HUES64 (cell line): ENCODE results near the gene IGF1R.

Source experiments
- H3K27ac ChIP-seq: 2 replicates; pipeline ENCODE4 v1.7.0; 2013; ENCODE audit warnings: low read depth, low read length, inconsistent platforms
- H3K27me3 ChIP-seq: 2 replicates; pipeline ENCODE4 v1.6.1; 2013; ENCODE audit warnings: mild to moderate bottlenecking, low read length; ENCODE audit not compliant: insufficient read depth
- H3K36me3 ChIP-seq: 2 replicates; pipeline ENCODE4 v1.6.1; 2013; ENCODE audit warnings: mild to moderate bottlenecking, low read length; ENCODE audit not compliant: insufficient read depth
- H3K4me1 ChIP-seq: 2 replicates; pipeline ENCODE4 v1.6.1; 2013; ENCODE audit warnings: mild to moderate bottlenecking, low read length, moderate library complexity; ENCODE audit not compliant: insufficient read depth
- H3K4me3 ChIP-seq: 2 replicates; pipeline ENCODE4 v1.5.1; 2013; ENCODE audit warnings: mild to moderate bottlenecking, low read length, moderate library complexity
- H3K9ac ChIP-seq: 2 replicates; pipeline ENCODE4 v1.6.1; 2013; ENCODE audit warnings: mild to moderate bottlenecking, low read depth, low read length
- H3K9me3 ChIP-seq: 2 replicates; pipeline ENCODE4 v1.6.1; 2013; ENCODE audit warnings: low read depth, low read length; ENCODE audit not compliant: insufficient read depth
- WGBS: fragments of 150-250, 120-280 bp; methylation state at CpG from one replicate; pipeline ENCODE4 v1.1.7; 2013; ENCODE audit warnings: missing lambda C conversion rate; 5-methylcytosine and 5-hydroxymethylcytosine counted together

IGF1R gene

GRCh38 chr15:98729446-98730042, 81.2 kb downstream of the IGF1R start:
- Histone ChIP-seq H3K27me3 (no peaks in the 10 kb centered on the region), H3K9ac (no peak overlapping the region), H3K4me1 (peaks cover 70% of the 10 kb centered on the region), H3K9me3 (no peaks in the 10 kb centered on the region), H3K27ac (no peak overlapping the region; the same call in 1 of the 2 replicates), H3K36me3 (no peaks in the 10 kb centered on the region), H3K4me3 (no peak overlapping the region)
- 86% methylated on average over 3 of the region's 3 CpGs for WGBS

- Histone ChIP-seq H3K27me3 (no peaks in the 10 kb centered on the region), H3K36me3 (no peaks in the 10 kb centered on the region), H3K4me1 (peaks cover 74% of the 10 kb centered on the region), H3K9ac (no peak overlapping the region), H3K27ac (no peak overlapping the region), H3K4me3 (no peak overlapping the region), H3K9me3 (no peaks in the 10 kb centered on the region)
- WGBS = 96% methylated on average over 12 of the region's 13 CpGs
Measured at GRCh38 chr15:98730860-98731711, 82.7 kb downstream of the IGF1R start.

DNA sequence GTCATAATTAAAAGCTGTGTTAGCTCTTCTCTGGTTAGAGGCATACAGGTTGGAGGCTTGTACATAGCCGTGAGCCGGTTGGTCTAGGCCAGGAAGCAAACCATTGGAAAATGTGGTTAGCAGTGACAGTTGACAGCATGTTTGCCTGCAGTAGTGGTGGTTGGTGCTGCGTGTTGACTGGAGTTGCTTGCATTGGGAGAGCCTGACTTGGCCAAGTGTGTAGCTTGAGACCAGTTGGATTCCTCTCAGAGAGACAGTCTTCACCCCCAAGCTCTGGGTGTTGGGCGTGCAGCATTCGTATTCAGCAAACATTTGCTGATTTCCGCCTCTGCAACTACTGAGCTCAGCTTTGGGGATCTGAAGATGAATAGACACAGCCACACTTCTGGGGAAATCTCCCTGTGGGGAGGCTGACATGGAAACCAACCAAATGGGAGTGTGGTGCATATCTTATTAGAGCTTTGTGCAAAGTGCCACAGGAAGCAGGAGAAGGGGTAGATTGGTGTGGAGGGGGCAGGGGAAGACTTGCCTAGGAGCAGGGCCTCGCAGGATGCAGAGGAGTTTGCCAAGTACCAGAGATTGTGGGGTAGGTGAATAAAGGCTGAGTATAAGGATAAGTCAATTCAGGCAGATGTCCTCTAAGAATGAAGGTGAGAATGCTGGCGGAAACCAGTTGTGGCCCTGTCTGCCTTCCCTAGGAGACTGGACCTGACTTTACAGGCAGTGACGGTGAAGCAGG, 83.5 kb downstream of the IGF1R start:
- H3K36me3 ChIP-seq = no peaks in the 10 kb centered on the region
- WGBS = 90% methylated on average over 9 of the region's 9 CpGs
- no peak overlapping the region for H3K9ac ChIP-seq
- peaks cover 75% of the 10 kb centered on the region for H3K4me1 ChIP-seq
- no peak overlapping the region for H3K4me3 ChIP-seq
- no peaks in the 10 kb centered on the region for H3K9me3 ChIP-seq
- no peaks in the 10 kb centered on the region for H3K27me3 ChIP-seq
- H3K27ac ChIP-seq = no peak overlapping the region

DNA sequence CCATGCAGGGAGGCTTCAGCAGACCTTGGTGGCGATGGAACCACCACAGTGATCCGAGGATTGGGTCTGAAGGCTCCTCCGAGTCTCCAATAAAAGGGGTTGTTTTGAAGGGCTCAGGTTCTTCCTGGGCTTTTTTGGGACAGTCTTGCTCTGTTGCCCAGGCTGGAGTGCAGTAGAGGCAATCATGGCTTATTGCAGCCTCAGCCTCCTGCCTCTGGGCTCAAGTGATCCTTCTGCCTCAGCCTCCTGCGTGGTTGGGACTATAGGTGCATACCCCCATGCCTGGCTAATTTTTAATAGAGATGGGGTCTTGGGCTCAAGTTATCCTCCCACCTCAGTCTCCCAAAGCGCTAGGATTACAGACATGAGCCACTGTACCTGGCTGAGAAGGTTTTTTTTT, 84.8 kb downstream of the IGF1R start:
- H3K36me3 ChIP-seq = no peaks in the 10 kb centered on the region
- WGBS = 95% methylated on average over 5 of the region's 5 CpGs

GRCh38 chr15:98734466-98735199, 86.3 kb downstream of the IGF1R start:
- no peaks in the 10 kb centered on the region for H3K9me3 ChIP-seq
- no peak overlapping the region for H3K9ac ChIP-seq
- 84% methylated on average over 8 of the region's 8 CpGs for WGBS
- H3K4me1 ChIP-seq = peaks cover 66% of the 10 kb centered on the region
- no peaks in the 10 kb centered on the region for H3K27me3 ChIP-seq
- no peaks in the 10 kb centered on the region for H3K36me3 ChIP-seq
- no peak overlapping the region for H3K4me3 ChIP-seq
- H3K27ac ChIP-seq = no peak overlapping the region

More for the DNA sequence above, 84.8 kb downstream of the IGF1R start:
- H3K9me3 ChIP-seq = no peaks in the 10 kb centered on the region
- H3K4me1 ChIP-seq = peaks cover 70% of the 10 kb centered on the region
- no peaks in the 10 kb centered on the region for H3K27me3 ChIP-seq
- no peak overlapping the region for H3K9ac ChIP-seq
- H3K27ac ChIP-seq = no peak overlapping the region
- no peak overlapping the region for H3K4me3 ChIP-seq

DNA sequence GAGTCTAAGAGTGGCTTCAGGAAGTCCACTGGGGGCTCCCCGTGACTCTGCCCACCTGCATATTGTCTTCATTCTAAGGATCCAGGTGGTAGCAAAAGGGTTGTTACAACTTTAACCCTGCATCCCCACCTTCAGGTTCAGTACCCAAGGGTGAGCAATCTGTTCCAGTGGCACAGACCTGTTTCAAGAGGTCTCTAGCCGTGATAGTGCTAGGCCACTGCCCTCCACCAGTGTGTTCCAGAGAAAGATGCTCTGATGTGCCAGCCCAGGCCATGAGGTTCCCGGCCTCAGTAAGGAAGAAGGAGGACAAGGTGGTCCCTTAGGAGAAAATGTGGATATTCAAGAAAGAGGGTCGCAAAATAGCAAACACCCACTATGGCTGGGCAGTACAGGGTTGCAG, 87.0 kb downstream of the IGF1R start:
- no peak overlapping the region for H3K9ac ChIP-seq
- no peak overlapping the region for H3K4me3 ChIP-seq
- peaks cover 66% of the 10 kb centered on the region for H3K4me1 ChIP-seq
- WGBS = 97% methylated on average over 4 of the region's 4 CpGs
- no peak overlapping the region for H3K27ac ChIP-seq
- no peaks in the 10 kb centered on the region for H3K9me3 ChIP-seq
- no peaks in the 10 kb centered on the region for H3K36me3 ChIP-seq
- no peaks in the 10 kb centered on the region for H3K27me3 ChIP-seq

- peaks cover 60% of the 10 kb centered on the region for H3K4me1 ChIP-seq
- H3K4me3 ChIP-seq = no peak overlapping the region
- H3K27me3 ChIP-seq = no peaks in the 10 kb centered on the region
- H3K9me3 ChIP-seq = no peaks in the 10 kb centered on the region
- no peaks in the 10 kb centered on the region for H3K36me3 ChIP-seq
- H3K27ac ChIP-seq = no peak overlapping the region
- 85% methylated on average over 2 of the region's 4 CpGs for WGBS
- H3K9ac ChIP-seq = no peak overlapping the region
Measured at GRCh38 chr15:98735895-98736617, 87.7 kb downstream of the IGF1R start.

GRCh38 chr15:98737159-98737558, 88.8 kb downstream of the IGF1R start:
- H3K9ac ChIP-seq = no peak overlapping the region
- no peaks in the 10 kb centered on the region for H3K9me3 ChIP-seq
- no peak overlapping the region for H3K27ac ChIP-seq
- no peaks in the 10 kb centered on the region for H3K27me3 ChIP-seq
- 83% methylated on average over 6 of the region's 6 CpGs for WGBS
- H3K36me3 ChIP-seq = no peaks in the 10 kb centered on the region
- peaks cover 56% of the 10 kb centered on the region for H3K4me1 ChIP-seq
- no peak overlapping the region for H3K4me3 ChIP-seq

GRCh38 chr15:98737721-98738120, 89.4 kb downstream of the IGF1R start:
- no peak overlapping the region for H3K27ac ChIP-seq
- H3K27me3 ChIP-seq = no peaks in the 10 kb centered on the region
- peaks cover 53% of the 10 kb centered on the region for H3K4me1 ChIP-seq
- 77% methylated on average over 7 of the region's 7 CpGs for WGBS
- H3K4me3 ChIP-seq = no peak overlapping the region
- no peaks in the 10 kb centered on the region for H3K36me3 ChIP-seq
- no peaks in the 10 kb centered on the region for H3K9me3 ChIP-seq
- no peak overlapping the region for H3K9ac ChIP-seq

GRCh38 chr15:98738689-98739401, 90.5 kb downstream of the IGF1R start:
- H3K36me3 ChIP-seq = no peaks in the 10 kb centered on the region
- peaks cover 46% of the 10 kb centered on the region for H3K4me1 ChIP-seq
- no peak overlapping the region for H3K9ac ChIP-seq
- no peaks in the 10 kb centered on the region for H3K27me3 ChIP-seq
- H3K9me3 ChIP-seq = no peaks in the 10 kb centered on the region
- no peak overlapping the region for H3K27ac ChIP-seq
- no peak overlapping the region for H3K4me3 ChIP-seq
- 80% methylated on average over 9 of the region's 9 CpGs for WGBS
